SU-DHL-6 (cell line): ENCODE results near the gene THSD4.

Source experiments
- CTCF ChIP-seq: fragments of 200-600 bp; sonication (generic); IDR thresholded peaks from one replicate; pipeline ENCODE4 v1.5.1; 2017; ENCODE audit warnings: antibody characterized with exemption, mild to moderate bottlenecking, low read length, moderate library complexity; ENCODE audit not compliant: insufficient read depth, poor library complexity, severe bottlenecking
- EZH2phosphoT487 ChIP-seq: fragments of 200-600 bp; sonication (generic), shearing (Covaris generic); conservative IDR thresholded peaks from 2 replicates; pipeline ENCODE4 v1.6.1; 2018; ENCODE audit warnings: mild to moderate bottlenecking, antibody characterized with exemption, low read length, moderate library complexity, mixed read lengths

GRCh38 chr15:71597126-71597525 lies 481.9 kb downstream of the THSD4 start:
- TF ChIP-seq EZH2phosphoT487 (no peak), CTCF (no peak)
